Measurements from ENCODE around the gene PARP2. TPM values are rescaled to one million over a fixed set of nuclear protein-coding genes. Genes with fewer than 3 reads are reported as not detected.

PARP2 gene
- total RNA-seq, 1 experiment from 2014 or later: 6.0 TPM

DNA sequence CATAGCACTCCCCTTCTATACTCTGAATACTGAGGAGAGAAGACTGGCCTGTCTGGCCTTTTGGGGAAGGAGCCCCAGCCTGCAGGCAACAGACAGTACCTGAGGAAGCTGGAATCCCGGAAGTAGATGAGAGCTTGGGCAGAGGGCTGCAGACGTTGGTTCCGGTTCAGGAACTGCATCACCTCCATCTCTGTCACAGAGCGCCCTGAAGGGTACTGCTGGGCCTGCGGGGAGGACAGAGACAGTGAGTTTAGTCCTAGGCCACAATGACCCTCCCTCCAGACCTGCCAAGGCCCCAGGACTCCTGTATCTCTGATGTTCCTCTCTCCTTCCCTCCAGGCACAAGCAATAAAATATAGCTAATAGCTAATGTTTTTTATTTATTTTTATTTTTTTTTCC is 41.5 kb downstream of the PARP2 start:
- DNase-seq (ENCODE audit: low read depth): no peak
- in situ Hi-C loops (cut with HindIII; ENCODE audit: low pct_unique_long_range_greater_than_20kb, low sequenced_read_pairs): no loop called here

DNA sequence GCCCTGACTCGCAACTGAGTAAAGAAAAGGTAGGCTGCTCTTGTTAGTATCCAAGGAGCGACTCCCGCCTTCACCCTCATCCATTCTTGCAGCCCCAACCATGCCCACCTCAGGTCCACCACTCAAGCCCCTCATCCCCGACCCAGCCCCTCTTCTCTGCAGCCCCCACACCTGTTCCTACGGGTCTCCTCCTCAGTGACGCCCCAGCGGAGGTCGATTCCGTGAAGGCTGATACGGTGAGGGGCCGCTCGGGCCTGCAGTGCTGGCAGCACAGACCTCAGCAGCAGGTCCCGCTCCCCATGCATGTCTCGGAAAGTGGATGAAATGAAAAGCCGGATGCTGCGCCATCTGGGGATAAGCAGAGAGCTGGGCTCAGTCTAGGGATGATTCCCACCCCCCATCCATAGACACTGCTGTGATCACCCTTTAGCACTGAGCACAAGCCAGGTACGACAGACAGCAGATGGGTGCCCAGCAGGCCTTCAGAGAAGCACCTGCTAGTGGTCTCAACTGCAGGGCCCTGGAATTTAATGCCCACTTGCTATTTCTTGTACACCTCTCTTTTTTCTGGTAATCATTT is 42.9 kb downstream of the PARP2 start:
- in situ Hi-C loops (cut with HindIII; ENCODE audit: low pct_unique_long_range_greater_than_20kb, low sequenced_read_pairs): no loop called here
- DNase-seq (ENCODE audit: low read depth): no peak

DNA sequence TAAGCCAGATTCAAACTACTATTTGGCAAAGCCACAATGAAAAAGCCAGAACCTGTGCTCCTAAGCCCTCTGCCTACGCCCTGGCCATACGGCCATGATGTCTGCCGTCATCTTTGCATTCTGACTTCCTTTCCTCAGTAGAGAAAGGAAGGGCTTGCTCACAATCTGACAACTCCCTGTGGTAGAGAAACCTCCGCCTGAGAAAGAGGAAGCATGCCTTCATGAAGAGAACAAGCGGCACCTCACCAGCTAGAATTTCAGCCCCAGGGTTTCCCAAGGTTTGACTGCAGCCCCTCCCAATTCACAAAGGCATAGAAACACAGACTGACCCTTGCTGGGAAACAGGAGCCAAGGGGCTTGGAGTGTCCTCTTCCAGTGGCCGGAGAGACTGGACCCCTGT is 44.1 kb downstream of the PARP2 start:
- no peak for DNase-seq (ENCODE audit: low read depth)
- in situ Hi-C loops (cut with HindIII; ENCODE audit: low pct_unique_long_range_greater_than_20kb, low sequenced_read_pairs): no loop called here

GRCh38 chr14:20388159-20388558 is 44.7 kb downstream of the PARP2 start:
- in situ Hi-C loops (cut with HindIII; ENCODE audit: low pct_unique_long_range_greater_than_20kb, low sequenced_read_pairs): no loop called here
- no peak for DNase-seq (ENCODE audit: low read depth)

GRCh38 chr14:20391505-20391904 is 48.1 kb downstream of the PARP2 start:
- in situ Hi-C loops (cut with HindIII; ENCODE audit: low pct_unique_long_range_greater_than_20kb, low sequenced_read_pairs): no loop called here
- DNase-seq (ENCODE audit: low read depth): no peak

DNA sequence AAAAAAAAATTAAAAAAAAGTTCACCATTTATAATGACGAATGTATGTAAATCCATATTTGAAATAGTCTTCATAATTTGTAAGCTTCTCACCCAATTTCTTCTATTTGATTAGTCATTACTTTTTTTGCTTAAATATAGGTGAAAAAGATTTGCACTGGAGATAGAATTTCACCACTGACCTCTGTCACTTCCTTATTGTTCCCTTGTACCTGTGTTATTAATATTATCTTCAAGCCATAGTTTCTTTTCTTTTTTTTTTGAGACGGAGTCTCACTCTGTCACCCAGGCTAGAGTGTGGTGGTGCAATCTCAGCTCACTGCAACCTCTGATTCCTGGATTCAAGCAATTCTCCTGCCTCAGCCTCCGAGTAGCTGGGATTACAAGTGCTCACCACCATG is 54.1 kb downstream of the PARP2 start:
- in situ Hi-C loops (cut with HindIII; ENCODE audit: low pct_unique_long_range_greater_than_20kb, low sequenced_read_pairs): no loop called here
- DNase-seq (ENCODE audit: low read depth): no peak

- no peak for DNase-seq (ENCODE audit: low read depth)
- in situ Hi-C loops (cut with HindIII; ENCODE audit: low pct_unique_long_range_greater_than_20kb, low sequenced_read_pairs): no loop called here
These were observed 57.1 kb downstream of the PARP2 start for GRCh38 chr14:20400589-20400964.

GRCh38 chr14:20400965-20401593 is 57.6 kb downstream of the PARP2 start:
- in situ Hi-C loops (cut with HindIII; ENCODE audit: low pct_unique_long_range_greater_than_20kb, low sequenced_read_pairs): no loop called here
- DNase-seq (ENCODE audit: low read depth): peak; percentile 45

DNA sequence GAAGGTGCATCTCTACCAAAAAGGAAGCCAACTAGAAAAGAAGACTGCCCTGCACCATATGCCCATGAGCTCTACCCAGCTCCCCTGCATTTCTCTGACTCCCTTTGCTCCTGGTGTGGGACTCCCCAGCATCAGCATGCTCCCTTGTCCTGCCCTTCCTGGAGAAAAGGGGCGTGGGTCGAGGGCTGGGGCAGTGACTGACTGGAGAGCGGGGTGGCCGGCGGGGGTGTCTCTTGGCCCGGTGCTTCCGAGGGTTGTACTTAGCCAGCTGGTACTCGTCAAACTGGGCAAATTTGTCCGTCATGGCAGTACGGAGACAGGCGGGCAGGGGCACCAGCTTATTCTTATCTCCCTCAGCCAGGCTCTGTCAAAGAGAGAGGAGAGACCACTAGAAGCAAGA is 60.1 kb downstream of the PARP2 start:
- DNase-seq (ENCODE audit: low read depth): no peak
- in situ Hi-C loops (cut with HindIII; ENCODE audit: low pct_unique_long_range_greater_than_20kb, low sequenced_read_pairs): no loop called here

Other genes with a start within 250 kb of the PARP2 start
- gene OR4K17, start 232.9 kb upstream of the PARP2 start, total RNA-seq (2014; rRNA removed; shearing (Covaris generic); ENCODE audit: low replicate concordance): not detected in 2 replicates
- not detected in 2 replicates for gene OR4N5, start 204.8 kb upstream of the PARP2 start, total RNA-seq (2014; rRNA removed; shearing (Covaris generic); ENCODE audit: low replicate concordance)
- not detected in 2 replicates for gene OR11G2, start 152.7 kb upstream of the PARP2 start, total RNA-seq (2014; rRNA removed; shearing (Covaris generic); ENCODE audit: low replicate concordance)
- not detected in 2 replicates for gene OR11H6, start 119.9 kb upstream of the PARP2 start, total RNA-seq (2014; rRNA removed; shearing (Covaris generic); ENCODE audit: low replicate concordance)
- not detected in 2 replicates for gene OR11H7, start 114.7 kb upstream of the PARP2 start, total RNA-seq (2014; rRNA removed; shearing (Covaris generic); ENCODE audit: low replicate concordance)
- not detected in 2 replicates for gene OR11H4, start 104.3 kb upstream of the PARP2 start, total RNA-seq (2014; rRNA removed; shearing (Covaris generic); ENCODE audit: low replicate concordance)
- 17.6 and 20.4 TPM in 2 replicates for gene TTC5, start 37.7 kb upstream of the PARP2 start, total RNA-seq (2014; rRNA removed; shearing (Covaris generic); ENCODE audit: low replicate concordance)
- gene CCNB1IP1, start 10.4 kb upstream of the PARP2 start, total RNA-seq (2014; rRNA removed; shearing (Covaris generic); ENCODE audit: low replicate concordance): 58.6 and 79.1 TPM in 2 replicates
- gene TEP1, start 69.9 kb downstream of the PARP2 start, total RNA-seq (2014; rRNA removed; shearing (Covaris generic); ENCODE audit: low replicate concordance): 3.7 and 13.5 TPM in 2 replicates
- gene KLHL33, start 92.5 kb downstream of the PARP2 start, total RNA-seq (2014; rRNA removed; shearing (Covaris generic); ENCODE audit: low replicate concordance): not detected in 2 replicates
- gene OSGEP, start 111.2 kb downstream of the PARP2 start, total RNA-seq (2014; rRNA removed; shearing (Covaris generic); ENCODE audit: low replicate concordance): 53.3 and 53.9 TPM in 2 replicates
- gene APEX1, start 111.6 kb downstream of the PARP2 start, total RNA-seq (2014; rRNA removed; shearing (Covaris generic); ENCODE audit: low replicate concordance): 171 and 222 TPM in 2 replicates
- gene PIP4P1, start 117.8 kb downstream of the PARP2 start, total RNA-seq (2014; rRNA removed; shearing (Covaris generic); ENCODE audit: low replicate concordance): 36.1 and 46.9 TPM in 2 replicates
- 35.2 and 79.3 TPM in 2 replicates for gene PNP, start 125.8 kb downstream of the PARP2 start, total RNA-seq (2014; rRNA removed; shearing (Covaris generic); ENCODE audit: low replicate concordance)
- gene RNASE10, start 161.9 kb downstream of the PARP2 start, total RNA-seq (2014; rRNA removed; shearing (Covaris generic); ENCODE audit: low replicate concordance): not detected in 2 replicates
- gene RNASE9, start 217.4 kb downstream of the PARP2 start, total RNA-seq (2014; rRNA removed; shearing (Covaris generic); ENCODE audit: low replicate concordance): not detected in 2 replicates
- gene RNASE11, start 244.4 kb downstream of the PARP2 start, total RNA-seq (2014; rRNA removed; shearing (Covaris generic); ENCODE audit: low replicate concordance): not detected in 2 replicates
- not detected in 2 replicates for gene RNASE12, start 247.7 kb downstream of the PARP2 start, total RNA-seq (2014; rRNA removed; shearing (Covaris generic); ENCODE audit: low replicate concordance)

All from Caki2 (cell line).